NB4 (cell line): ENCODE measurements around the gene APOE.
A peak's percentile ranks its signal among the peaks of the same experiment; 100 is the strongest.
"Not testable (repeated sequence)": the region's sequence is repeated elsewhere in the genome, so short reads cannot be mapped to it uniquely, and the experiment has no call there.

Source experiments
- DNase-seq: peaks from one replicate; pipeline ENCODE4 v3.0.0; 2010; ENCODE audit warnings: low read depth
- H3K4me3 ChIP-seq: one replicate; pipeline ENCODE4 v1.5.1; 2011; ENCODE audit warnings: mild to moderate bottlenecking, low read depth, low read length, moderate library complexity
- MAX ChIP-seq: IDR thresholded peaks from 2 replicates; pipeline ENCODE4 v1.6.1; 2011; ENCODE audit warnings: low read depth, low read length
- MYC ChIP-seq: IDR thresholded peaks from 2 replicates; pipeline ENCODE4 v1.6.1; 2011; ENCODE audit warnings: low read depth, low read length
- POLR2A ChIP-seq: IDR thresholded peaks from 2 replicates; pipeline ENCODE4 v1.6.1; 2011; ENCODE audit warnings: mild to moderate bottlenecking; ENCODE audit not compliant: insufficient read length; ENCODE audit errors: extremely low read depth
- TF ChIP-seq, protein P1 (sequence below): IDR thresholded peaks from one replicate; pipeline ENCODE4 v1.5.1; 2012; ENCODE audit warnings: low read depth, low read length

Gene APOE

GRCh38 chr19:44883922-44884321 is 21.7 kb upstream of the APOE start:
- H3K4me3 ChIP-seq = no peak overlapping the region
- no peak for DNase-seq
- TF ChIP-seq, protein P1, sequence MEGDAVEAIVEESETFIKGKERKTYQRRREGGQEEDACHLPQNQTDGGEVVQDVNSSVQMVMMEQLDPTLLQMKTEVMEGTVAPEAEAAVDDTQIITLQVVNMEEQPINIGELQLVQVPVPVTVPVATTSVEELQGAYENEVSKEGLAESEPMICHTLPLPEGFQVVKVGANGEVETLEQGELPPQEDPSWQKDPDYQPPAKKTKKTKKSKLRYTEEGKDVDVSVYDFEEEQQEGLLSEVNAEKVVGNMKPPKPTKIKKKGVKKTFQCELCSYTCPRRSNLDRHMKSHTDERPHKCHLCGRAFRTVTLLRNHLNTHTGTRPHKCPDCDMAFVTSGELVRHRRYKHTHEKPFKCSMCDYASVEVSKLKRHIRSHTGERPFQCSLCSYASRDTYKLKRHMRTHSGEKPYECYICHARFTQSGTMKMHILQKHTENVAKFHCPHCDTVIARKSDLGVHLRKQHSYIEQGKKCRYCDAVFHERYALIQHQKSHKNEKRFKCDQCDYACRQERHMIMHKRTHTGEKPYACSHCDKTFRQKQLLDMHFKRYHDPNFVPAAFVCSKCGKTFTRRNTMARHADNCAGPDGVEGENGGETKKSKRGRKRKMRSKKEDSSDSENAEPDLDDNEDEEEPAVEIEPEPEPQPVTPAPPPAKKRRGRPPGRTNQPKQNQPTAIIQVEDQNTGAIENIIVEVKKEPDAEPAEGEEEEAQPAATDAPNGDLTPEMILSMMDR = no peak
- TF ChIP-seq MYC (no peak), MAX (no peak), POLR2A (no peak)

GRCh38 chr19:44884566-44884965 is 21.0 kb upstream of the APOE start:
- no peak overlapping the region for H3K4me3 ChIP-seq
- TF ChIP-seq POLR2A = no peak
- TF ChIP-seq, protein P1 = no peak
- no peak for TF ChIP-seq MAX
- TF ChIP-seq MYC = no peak
- no peak for DNase-seq

DNA sequence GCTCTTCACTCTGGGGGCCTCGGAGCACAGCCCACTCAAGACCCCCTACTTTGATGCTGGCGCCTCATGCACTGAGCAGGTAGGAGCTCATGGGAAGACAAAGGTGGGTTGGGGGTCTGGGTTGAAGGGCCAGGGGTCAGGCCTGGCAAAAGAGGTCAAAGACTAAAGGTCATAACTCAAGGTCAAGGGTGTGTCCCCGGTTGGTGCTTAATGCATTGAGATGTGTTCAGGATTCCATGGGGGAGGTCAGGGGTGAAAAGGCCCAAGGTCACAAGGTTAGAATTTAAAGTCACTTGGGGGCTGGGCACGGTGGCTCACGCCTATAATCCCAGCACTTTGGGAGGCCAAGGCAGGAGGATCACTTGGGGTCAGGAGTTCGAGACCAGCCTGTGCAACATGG is 19.5 kb upstream of the APOE start:
- no peak for TF ChIP-seq MAX
- no peak for TF ChIP-seq MYC
- TF ChIP-seq, protein P1 = no peak
- TF ChIP-seq POLR2A = no peak
- no peak overlapping the region for H3K4me3 ChIP-seq
- no peak for DNase-seq

- TF ChIP-seq, protein P1 = no peak
- TF ChIP-seq MYC = no peak
- no peak for TF ChIP-seq MAX
- no peak for TF ChIP-seq POLR2A
- no peak overlapping the region for H3K4me3 ChIP-seq
- no peak for DNase-seq
Measured at GRCh38 chr19:44887648-44888047, 17.9 kb upstream of the APOE start.

DNA sequence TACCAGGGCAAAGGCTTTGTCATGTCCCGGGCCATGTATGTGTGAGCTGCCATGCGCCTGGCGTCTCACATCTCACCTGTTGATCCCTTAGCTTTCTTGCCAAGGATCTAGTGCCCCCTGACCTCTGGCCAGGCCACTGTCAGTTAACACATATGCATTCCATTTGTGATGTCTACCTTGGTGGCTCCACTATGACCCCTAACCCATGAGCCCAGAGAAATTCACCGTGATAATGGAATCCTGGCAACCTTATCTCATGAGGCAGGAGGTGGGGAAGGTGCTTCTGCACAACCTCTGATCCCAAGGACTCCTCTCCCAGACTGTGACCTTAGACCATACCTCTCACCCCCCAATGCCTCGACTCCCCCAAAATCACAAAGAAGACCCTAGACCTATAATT is 17.3 kb upstream of the APOE start:
- DNase-seq, H3K4me3 ChIP-seq: not testable (repeated sequence)

- peak overlapping the region; percentile 59 for H3K4me3 ChIP-seq
- no peak for DNase-seq
- TF ChIP-seq, protein P1 = no peak
- TF ChIP-seq MAX = no peak
- no peak for TF ChIP-seq MYC
- no peak for TF ChIP-seq POLR2A
Measured at GRCh38 chr19:44889830-44890365, 15.7 kb upstream of the APOE start.
